GM12878 (cell line): Measurements from ENCODE around the gene ZNF687. TPM values are rescaled to one million over a fixed set of nuclear protein-coding genes. Genes with fewer than 3 reads are reported as not detected.

Experiments used
- ATAC-seq: fragments of 200-7000 bp; cut with Tn5 transposase; 3 replicates; pipeline ENCODE4 v1.9.1; 2020; ENCODE audit warnings: mild to moderate bottlenecking, moderate library complexity
- BruUV-seq: library from RNA; stranded (reverse); fragments of 400-500 nt; replicated peaks from 2 replicates; lab custom pipeline; 2021; lab: Mats Ljungman, UMichigan
- CTCF ChIA-PET: fragments of 300-600 bp; sonication (Branson Sonifier 250); formaldehyde crosslinking; extraction: SDS; loops from one replicate; lab custom pipeline; 2021; ENCODE audit warnings: inconsistent platforms; lab: Yijun Ruan, JAX
- POLR2A ChIA-PET: fragments of 350-600 bp; formaldehyde crosslinking; extraction: SDS; loops from one replicate; lab custom pipeline; 2021; ENCODE audit warnings: inconsistent platforms; lab: Charles Lee
- RAD21 ChIA-PET: fragments of 300-600 bp; sonication (Branson Sonifier 250); formaldehyde crosslinking; loops from one replicate; lab custom pipeline; 2023; ENCODE audit warnings: antibody characterized with exemption; ENCODE audit not compliant: unreplicated experiment; lab: Charles Lee
- SMC1A ChIA-PET: fragments of 300-600 bp; sonication (Branson Sonifier 250); formaldehyde crosslinking; loops from one replicate; lab custom pipeline; 2023; ENCODE audit not compliant: unreplicated experiment, uncharacterized antibody; lab: Charles Lee
- DNase-seq: peaks from one replicate; pipeline ENCODE4 v3.0.0-alpha.2; 2011; ENCODE audit warnings: low read depth, low spot score
- FAIRE-seq: peaks from 3 replicates; lab custom pipeline; 2011; peaks lifted over from hg19 to GRCh38; lab: Jason Lieb, UNC
- H2AFZ ChIP-seq: 2 replicates; pipeline ENCODE4 v1.6.0; 2011; ENCODE audit warnings: low read depth, low read length, control low read depth; ENCODE audit not compliant: control insufficient read depth
- H3K27ac ChIP-seq: 2 replicates; pipeline ENCODE4 v1.5.1; 2011; ENCODE audit warnings: control low read depth; ENCODE audit not compliant: control insufficient read depth, insufficient read depth
- H3K27me3 ChIP-seq, 2 experiments: replicated peaks in 1 of 2; 2 replicates each; pipeline versions ENCODE4 v1.6.0 to v1.6.1; 2011; ENCODE audit warnings: low read length in 1 of 2; ENCODE audit not compliant: control insufficient read depth in 2 of 2, insufficient read depth in 2 of 2
- H3K36me3 ChIP-seq, 2 experiments: 2 replicates each; pipeline ENCODE4 v1.5.1; 2011; ENCODE audit warnings: low read length in 1 of 2; ENCODE audit not compliant: control insufficient read depth in 2 of 2, insufficient read depth in 2 of 2
- H3K4me1 ChIP-seq: 2 replicates; pipeline ENCODE4 v1.6.1; 2011; ENCODE audit warnings: mild to moderate bottlenecking, low read length, moderate library complexity, mixed read lengths; ENCODE audit not compliant: control insufficient read depth, insufficient read depth
- H3K4me2 ChIP-seq: 2 replicates; pipeline ENCODE4 v1.6.0; 2011; ENCODE audit warnings: control low read depth; ENCODE audit not compliant: control insufficient read depth, insufficient read depth
- H3K4me3 ChIP-seq: fragments of 200-600 bp; sonication (generic); 2 replicates; pipeline ENCODE4 v1.5.1; 2016
- H3K79me2 ChIP-seq: 2 replicates; pipeline ENCODE4 v1.6.0; 2011; ENCODE audit warnings: low read length; ENCODE audit not compliant: control insufficient read depth, insufficient read depth
- H3K9ac ChIP-seq: 2 replicates; pipeline ENCODE4 v1.8.0; 2011; ENCODE audit warnings: low read length, control low read depth, mixed read lengths; ENCODE audit not compliant: control insufficient read depth, insufficient read depth
- H3K9me3 ChIP-seq: replicated peaks from 3 replicates; pipeline ENCODE4 v1.5.1; 2011; ENCODE audit warnings: mild to moderate bottlenecking, low read length; ENCODE audit not compliant: control insufficient read depth, insufficient read depth
- H4K20me1 ChIP-seq: 2 replicates; pipeline ENCODE4 v1.6.0; 2011; ENCODE audit not compliant: control insufficient read depth, insufficient read depth
- BCL11A ChIP-seq: IDR thresholded peaks from 2 replicates; pipeline ENCODE4 v1.6.1; 2011; ENCODE audit warnings: low read depth, low read length
- CHD4 ChIP-seq: fragments of 200-600 bp; sonication (generic); IDR thresholded peaks from 2 replicates; pipeline ENCODE4 v1.6.1; 2016; ENCODE audit warnings: mild to moderate bottlenecking
- MTA3 ChIP-seq: IDR thresholded peaks from 2 replicates; pipeline ENCODE4 v1.6.1; 2012; ENCODE audit warnings: low read length, inconsistent platforms, borderline replicate concordance
- MYC ChIP-seq: IDR thresholded peaks from 2 replicates; pipeline ENCODE4 v1.6.1; 2011; ENCODE audit warnings: mild to moderate bottlenecking, low read length, moderate library complexity, inconsistent platforms; ENCODE audit not compliant: insufficient read depth, insufficient replicate concordance, insufficient read length, severe bottlenecking
- NFYA ChIP-seq: IDR thresholded peaks from 2 replicates; pipeline ENCODE4 v1.6.1; 2011; ENCODE audit warnings: low read depth, mild to moderate bottlenecking, low read length, improper control_type of control experiment, borderline replicate concordance
- NR2C2 ChIP-seq: IDR thresholded peaks from 2 replicates; pipeline ENCODE4 v1.6.1; 2011; ENCODE audit warnings: borderline replicate concordance, low read depth; ENCODE audit not compliant: control insufficient read depth, insufficient read length
- PAX8 ChIP-seq: fragments of 450-650 bp; IDR thresholded peaks from 2 replicates; pipeline ENCODE4 v1.6.1; 2017; ENCODE audit warnings: mild to moderate bottlenecking, moderate library complexity
- PML ChIP-seq: IDR thresholded peaks from 2 replicates; pipeline ENCODE4 v1.6.1; 2012; ENCODE audit warnings: low read length, inconsistent platforms
- POLR2AphosphoS5 ChIP-seq: IDR thresholded peaks from 2 replicates; pipeline ENCODE4 v1.6.1; 2011; ENCODE audit warnings: mild to moderate bottlenecking, low read length, inconsistent platforms
- RCOR1 ChIP-seq: conservative IDR thresholded peaks from 2 replicates; pipeline ENCODE4 v1.6.1; 2012; ENCODE audit warnings: low read depth, low read length, improper control_type of control experiment
- RELB ChIP-seq: fragments of 450-650 bp; IDR thresholded peaks from 2 replicates; pipeline ENCODE4 v1.6.1; 2017; ENCODE audit warnings: low read depth, mild to moderate bottlenecking, moderate library complexity
- RUNX3 ChIP-seq: IDR thresholded peaks from 2 replicates; pipeline ENCODE4 v1.6.1; 2012; ENCODE audit warnings: low read length, inconsistent platforms
- USF1 ChIP-seq: IDR thresholded peaks from 2 replicates; pipeline ENCODE4 v1.6.1; 2011; ENCODE audit warnings: borderline replicate concordance, low read depth, mild to moderate bottlenecking, moderate library complexity, mixed read lengths, low read length; ENCODE audit not compliant: insufficient read depth; ENCODE audit errors: extremely low read length
- YBX1 ChIP-seq: fragments of 450-650 bp; IDR thresholded peaks from 2 replicates; pipeline ENCODE4 v1.6.1; 2016; ENCODE audit warnings: antibody characterized with exemption
- ZBTB40 ChIP-seq: fragments of 450-650 bp; IDR thresholded peaks from 2 replicates; pipeline ENCODE4 v1.6.1; 2016; ENCODE audit warnings: mild to moderate bottlenecking, moderate library complexity, borderline replicate concordance
- WGBS: methylation state at CpG from one replicate; pipeline ENCODE4 v1.1.6; 2016; ENCODE audit warnings: low lambda C conversion rate; ENCODE audit not compliant: insufficient replicate concordance, insufficient coverage; ENCODE audit errors: missing lambda C conversion rate; 5-methylcytosine and 5-hydroxymethylcytosine counted together
- in situ Hi-C: fragments of 300-500 bp; cut with MboI; formaldehyde crosslinking; loops from 9 replicates; pipeline ENCODE4 v1.14.3; 2018; ENCODE audit warnings: mixed read lengths
- intact Hi-C: fragments of 100-400 bp; cut with micrococcal nuclease; formaldehyde crosslinking; loops from one replicate; pipeline ENCODE4 v1.14.2; 2022; ENCODE audit not compliant: unreplicated experiment
- polyA plus RNA-seq, 11 experiments: library from polyadenylated mRNA; depleted of rRNA in 4 of 11; unstranded in 6 of 11; stranded (reverse) in 5 of 11; fragments of >200 nt; fragmentation: Nextera tagmentation in 4 of 11; fragmentation: Illumina TruSeq in 1 of 11; extraction: Ambion mirVana in 4 of 11; extraction: Trizol in 1 of 11; gene quantifications; 1 replicate in 1 of 11; 2 replicates in 10 of 11; pipeline versions ENCODE4 v1.2.1 to v1.2.3, GENCODE V29; 2011 to 2016; ENCODE audit warnings: inconsistent platforms in 2 of 11, missing spikeins in 2 of 11, low read depth in 1 of 11
- total RNA-seq, 4 experiments: library from RNA; depleted of rRNA in 3 of 4; stranded (reverse); fragments of >200 nt in 3 of 4; fragmentation: Illumina TruSeq in 1 of 4; extraction: Trizol in 1 of 4; gene quantifications; 2 replicates each; pipeline versions ENCODE4 v1.2.1 to v1.2.3, GENCODE V29; 2013 to 2021

ZNF687 gene
- total and polyA plus RNA-seq, 10 of the 15 experiments (the other 5 are each of a cell fraction or from before 2014, with no cell fraction given), result 0.08 to 30.9 (median 9.9) TPM

GRCh38 chr1:151294742-151295462 is 12.8 kb downstream of the ZNF687 start:
- POLR2A ChIA-PET, result interaction anchor here (0.5 to 0.7 kb wide), 3 partner anchors 37 to 53 kb away, joined by 3 to 4 read pairs (median 3); no protein-coding TSS in a partner anchor
- CTCF ChIA-PET, result interaction anchor here (1.3 to 5.0 kb wide), 3 partner anchors 17 to 104 kb away, joined by 3 to 40 read pairs (median 6); no protein-coding TSS in a partner anchor
- no peak for FAIRE-seq
- BruUV-seq, result no TSS peak
- Histone ChIP-seq H2AFZ (no peak overlapping the region), H4K20me1 (no peaks in the 10 kb centered on the region), H3K4me1 (no peaks in the 10 kb centered on the region), H3K9me3 (no peaks in the 10 kb centered on the region), H3K36me3 (peaks cover 28 to 36% of the 10 kb centered on the region in 2 experiments), H3K9ac (no peak overlapping the region), H3K27ac (no peak overlapping the region), H3K4me3 (no peak overlapping the region), H3K27me3 (no peaks in the 10 kb centered on the region), H3K4me2 (no peak overlapping the region), H3K79me2 (no peaks in the 10 kb centered on the region)
- no peak for DNase-seq
- SMC1A ChIA-PET, result interaction anchor here (1.1 to 2.2 kb wide), 2 partner anchors 15 to 45 kb away, joined by 4 to 7 read pairs; no protein-coding TSS in a partner anchor
- no peak for ATAC-seq
- 33% methylated on average over 2 of the region's 2 CpGs for WGBS
- RAD21 ChIA-PET, result no interaction called here
- intact Hi-C loops, result no loop called here
- in situ Hi-C loops, result loop anchor here (10.0 kb wide), 1 partner anchor 540 kb away; the partner anchor contains the start of genes C2CD4D and RORC
- TF ChIP-seq POLR2AphosphoS5 (no peak), USF1 (no peak), RCOR1 (no peak), BCL11A (no peak), RELB (no peak), PAX8 (no peak), MYC (no peak), PML (no peak), NR2C2 (no peak), MTA3 (no peak), YBX1 (no peak), CHD4 (no peak), ZBTB40 (no peak), NFYA (no peak), RUNX3 (no peak)
